HG02678 (cell line): ENCODE data around the gene RRAGD.

Experiments used
- ATAC-seq: cut with Tn5 transposase; IDR thresholded peaks from one replicate; pipeline ENCODE4 v1.9.1; 2021; ENCODE audit warnings: mild to moderate bottlenecking, moderate library complexity; ENCODE audit not compliant: unreplicated experiment

RRAGD gene

DNA sequence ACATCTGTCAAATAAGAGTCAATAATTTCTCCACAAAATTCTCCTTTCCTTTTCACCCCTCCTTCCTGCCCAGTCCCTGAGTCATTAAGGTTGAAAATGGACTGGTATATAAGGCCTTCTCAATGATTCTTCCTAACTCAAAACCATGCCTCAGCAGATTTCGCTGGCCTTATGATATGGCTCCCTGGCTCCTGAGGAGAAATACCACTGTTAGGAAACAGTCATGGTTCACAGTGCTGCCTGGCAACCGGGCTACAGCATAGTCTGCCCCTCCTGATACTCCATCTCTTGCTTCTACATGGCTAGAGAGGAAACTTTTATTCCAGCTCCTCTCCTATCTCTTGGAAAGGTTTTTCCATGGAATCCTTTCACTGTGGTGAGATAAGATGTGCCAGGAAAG is 64.2 kb downstream of the RRAGD start:
- ATAC-seq = no peak

DNA sequence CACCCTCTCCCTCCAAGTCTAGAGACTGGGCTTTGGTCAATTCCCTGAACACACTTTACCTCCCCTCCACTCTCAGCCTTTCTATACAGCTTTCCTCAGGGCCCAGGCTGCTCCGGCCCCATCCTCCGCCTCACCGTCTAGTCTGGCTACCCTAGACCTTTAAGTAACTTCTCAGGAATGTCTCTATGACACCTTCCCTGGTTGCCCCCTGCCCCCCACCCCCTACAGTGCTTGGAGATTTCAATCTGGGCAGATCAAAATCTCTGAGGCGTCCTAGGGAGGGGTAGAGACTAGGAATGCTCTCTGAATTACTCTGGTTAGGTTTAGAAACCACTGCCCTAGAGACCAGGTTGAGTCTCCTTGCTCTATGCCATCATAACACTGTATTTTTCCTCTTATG is 65.6 kb downstream of the RRAGD start:
- ATAC-seq = no peak

DNA sequence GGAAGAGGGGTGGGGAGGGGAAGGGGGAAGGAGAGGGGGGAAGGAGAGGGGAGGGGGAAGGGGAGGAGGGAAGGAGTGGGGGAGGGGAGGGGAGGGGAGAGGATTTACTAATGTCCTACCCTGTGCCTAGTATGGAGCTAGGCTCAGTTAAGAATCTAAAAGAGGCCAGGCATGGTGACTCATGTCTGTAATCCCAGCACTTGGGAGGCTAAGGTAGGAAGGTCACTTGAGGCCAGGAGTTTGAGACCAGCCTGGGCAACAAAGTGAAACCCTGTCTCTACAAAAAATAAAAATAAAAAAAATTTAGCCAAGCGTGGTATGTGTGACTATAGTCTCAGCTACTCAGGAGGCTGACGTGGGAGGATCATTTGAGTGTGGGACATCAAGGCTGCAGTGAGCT is 72.5 kb downstream of the RRAGD start:
- no peak for ATAC-seq

DNA sequence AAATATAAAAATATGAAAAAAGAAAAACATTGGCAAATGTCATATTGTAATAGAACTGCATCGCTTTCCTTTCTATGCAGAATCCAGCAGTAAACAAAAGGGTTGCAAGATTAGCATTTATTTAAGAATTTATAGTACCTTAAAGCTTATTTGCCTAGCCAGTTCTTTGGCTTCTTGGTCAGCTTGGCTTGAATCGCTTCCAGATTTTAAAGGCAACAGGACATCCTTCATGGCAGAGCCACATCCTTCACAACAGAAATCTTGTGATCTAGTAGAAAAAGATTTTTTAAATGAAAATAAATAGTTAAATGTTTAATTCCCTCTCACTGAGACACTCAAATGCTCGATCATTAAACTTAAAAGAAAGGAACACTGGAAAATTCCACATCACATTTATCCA is 76.9 kb downstream of the RRAGD start:
- no peak for ATAC-seq

DNA sequence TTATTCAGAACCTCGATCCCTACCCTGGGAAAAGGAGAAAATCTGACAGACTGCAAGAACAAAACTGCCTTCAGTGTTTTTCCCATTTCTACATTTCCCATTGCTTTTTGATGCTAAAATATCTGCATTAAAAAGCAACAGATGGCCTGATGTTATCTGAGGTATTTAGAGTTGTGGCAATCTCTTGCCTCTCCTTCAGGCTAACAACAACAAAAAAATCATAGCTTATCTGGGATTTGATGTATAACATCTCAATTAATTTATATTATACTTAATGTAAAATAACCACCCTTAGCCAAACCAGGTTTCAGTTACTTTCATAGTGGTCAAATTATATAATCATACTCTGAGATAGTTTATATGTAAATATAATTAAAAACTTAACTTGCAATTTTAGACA is 81.2 kb downstream of the RRAGD start:
- ATAC-seq = no peak

DNA sequence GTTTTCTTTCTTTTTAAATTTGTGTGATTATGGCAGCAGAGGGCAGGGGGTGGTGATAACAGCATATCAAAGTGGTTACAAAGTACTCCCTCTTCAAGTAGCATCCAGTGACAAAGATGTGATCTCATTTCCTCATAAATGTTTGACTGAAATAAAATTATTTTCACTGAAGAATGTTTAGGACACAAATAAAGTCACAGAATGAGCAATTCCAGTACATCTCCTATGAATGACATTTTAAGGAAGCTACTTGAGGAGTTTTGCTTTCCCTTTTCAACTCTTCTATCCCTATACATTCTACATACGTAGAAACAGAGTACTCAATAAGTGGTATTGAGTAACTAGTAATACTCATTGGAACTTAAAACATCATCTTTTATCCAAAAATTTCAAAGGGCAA is 83.1 kb downstream of the RRAGD start:
- ATAC-seq = no peak

DNA sequence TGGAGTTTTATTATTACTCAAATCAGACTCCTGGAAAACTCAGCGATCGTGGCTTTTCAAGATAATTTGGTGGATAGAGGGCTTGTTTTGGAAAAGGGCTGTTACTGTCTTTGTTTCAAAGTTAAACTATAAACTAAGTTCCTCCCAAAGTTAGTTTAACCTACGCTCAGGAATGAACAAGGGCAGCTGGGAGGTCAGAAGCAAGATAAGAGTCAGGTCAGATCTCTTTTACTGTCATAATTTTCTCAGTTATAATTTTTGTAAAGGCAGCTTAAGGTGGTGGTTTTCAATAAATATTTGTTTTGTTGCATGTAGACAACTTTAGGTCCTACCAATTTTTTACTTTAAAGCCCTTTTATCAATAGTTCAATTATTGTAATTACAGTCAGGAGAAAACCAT is 87.8 kb downstream of the RRAGD start:
- ATAC-seq = no peak

DNA sequence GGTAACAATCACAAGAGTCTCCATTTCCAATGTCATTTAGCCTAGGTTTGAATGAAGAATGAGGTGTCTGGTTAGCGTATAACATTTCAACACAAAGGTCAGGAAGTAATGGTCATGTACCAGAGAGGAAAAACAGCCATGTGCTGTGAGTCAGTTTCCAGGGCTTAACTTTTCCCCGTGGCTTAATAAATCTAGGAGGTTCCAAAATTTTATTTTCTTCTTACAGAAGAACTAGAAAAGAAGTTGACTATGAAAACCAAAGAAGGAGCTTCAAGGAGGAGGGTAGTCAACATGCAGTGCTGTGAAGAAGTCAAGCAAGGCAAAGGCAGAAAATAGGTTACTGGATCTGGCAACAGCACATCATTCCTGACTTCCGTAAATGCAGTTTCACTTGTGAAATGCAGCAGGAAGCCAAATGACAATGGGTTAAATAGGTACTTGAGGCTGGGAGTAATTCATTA is 88.5 kb downstream of the RRAGD start:
- ATAC-seq = no peak

DNA sequence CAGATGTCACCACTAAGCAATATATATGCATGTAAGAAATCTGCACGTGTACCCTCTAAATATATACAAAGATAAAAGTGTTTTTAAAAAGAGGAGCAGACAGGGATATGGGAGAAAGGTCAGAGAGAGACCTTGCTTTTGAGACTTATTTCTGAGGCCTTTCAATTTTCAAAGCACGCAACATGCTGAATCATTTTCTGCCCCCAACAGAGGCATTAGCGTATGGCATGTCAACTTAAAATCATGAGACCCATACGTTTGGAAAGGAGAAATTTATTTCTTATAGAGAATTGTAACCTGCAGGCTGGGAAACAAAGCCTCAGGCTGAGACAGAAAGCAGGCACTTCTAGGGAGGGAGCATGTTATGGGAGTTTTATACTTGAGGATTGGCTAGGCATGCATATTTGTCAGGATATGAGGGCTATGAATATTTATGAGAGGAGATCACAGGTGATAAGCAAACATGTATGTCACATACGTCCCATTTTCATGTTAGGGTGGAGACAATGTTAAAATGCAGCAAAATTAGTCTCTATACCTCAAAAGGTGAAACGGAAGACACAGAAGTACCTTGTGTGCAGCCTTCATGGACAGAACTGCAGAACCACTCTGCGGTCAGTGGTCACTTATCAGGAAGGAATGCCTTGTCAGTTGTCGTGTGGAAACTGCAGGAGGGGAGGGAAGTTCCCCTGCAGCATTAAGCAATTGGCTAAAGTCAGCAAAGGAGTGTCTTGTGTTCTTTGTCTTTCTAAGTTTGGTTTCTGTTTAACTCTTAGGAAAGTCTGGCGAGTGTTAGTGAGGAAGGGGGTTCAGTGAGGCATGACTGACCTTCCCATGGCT is 90.7 kb downstream of the RRAGD start:
- ATAC-seq = no peak

DNA sequence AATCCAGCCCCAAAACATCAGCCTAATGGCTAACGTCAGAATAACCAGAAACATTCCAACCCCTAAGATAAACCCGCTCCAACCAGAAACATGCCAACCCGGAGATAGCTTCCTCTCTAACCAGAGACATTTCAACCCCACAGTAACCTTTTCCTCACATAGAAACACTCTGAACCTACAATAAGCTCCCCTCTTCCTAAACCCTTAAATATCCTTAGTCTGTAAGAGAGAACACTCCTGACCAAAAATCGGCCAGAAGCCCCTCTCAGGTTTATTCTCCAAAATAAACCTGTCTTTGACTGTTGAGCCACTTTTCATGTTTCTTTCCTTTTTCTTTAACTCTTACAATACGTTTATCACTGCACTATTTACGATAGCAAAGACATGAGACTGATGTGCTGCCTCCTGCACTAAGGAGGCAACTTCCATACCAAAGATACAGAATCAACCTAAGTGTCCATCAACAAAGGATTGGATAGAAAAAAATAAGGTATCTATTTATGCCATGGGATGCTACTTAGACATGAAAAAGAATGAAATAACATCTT is 92.0 kb downstream of the RRAGD start:
- no peak for ATAC-seq

DNA sequence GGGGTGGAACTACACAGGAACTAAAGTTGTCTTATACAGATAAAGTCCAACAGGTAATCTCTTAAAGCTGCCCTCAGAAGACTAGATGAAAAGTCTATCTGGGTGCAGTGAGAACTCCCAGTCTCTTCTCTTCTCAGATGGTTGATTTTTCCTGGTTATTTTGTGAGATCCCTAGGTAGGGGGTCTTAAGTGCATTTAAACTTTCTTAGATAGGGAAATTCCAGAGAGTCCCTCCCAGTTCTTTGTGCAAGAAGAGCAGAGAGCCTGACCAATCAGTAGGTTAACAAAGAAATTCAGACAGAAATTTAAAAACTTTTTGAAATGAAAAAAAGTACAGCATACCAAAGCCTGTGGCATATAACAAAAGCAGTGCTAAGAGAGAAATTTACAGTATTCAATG is 95.0 kb downstream of the RRAGD start:
- ATAC-seq = no peak

DNA sequence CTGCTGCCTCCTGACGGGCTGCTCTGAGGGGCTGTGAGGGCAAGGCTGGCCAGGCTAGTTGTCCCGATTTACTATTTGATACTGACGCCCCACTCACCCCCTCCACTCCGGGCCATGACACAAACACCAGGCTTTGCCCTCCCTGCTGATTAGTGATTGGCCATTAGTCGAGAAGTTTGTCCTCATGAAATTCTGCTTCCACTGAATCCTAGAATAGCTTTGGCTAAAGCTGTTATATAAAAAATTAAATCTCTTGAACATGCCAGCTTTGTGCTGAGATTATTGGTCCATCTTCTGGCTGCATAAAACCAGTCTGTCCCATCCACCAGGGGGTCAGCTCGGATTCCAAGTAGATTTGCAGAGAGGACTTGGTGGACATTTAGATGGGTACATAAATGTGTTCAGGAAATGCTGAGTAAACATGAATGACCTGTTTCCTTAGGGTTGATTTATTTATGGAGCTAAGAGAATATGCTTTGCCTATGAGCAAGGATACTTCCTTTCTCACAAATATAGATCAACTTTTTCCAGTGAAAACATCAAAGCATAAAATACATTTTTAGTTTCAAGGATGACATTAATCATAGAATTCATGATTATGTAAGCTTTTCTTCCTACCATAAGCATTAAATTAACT is 96.7 kb downstream of the RRAGD start, which contains the start of gene GABRR2:
Gene GABRR2 (minus strand): TSS at position 51 of the 637 bp plus-strand sequence. CDS start 134 bp downstream, outside the sequence.
- ATAC-seq = no peak

DNA sequence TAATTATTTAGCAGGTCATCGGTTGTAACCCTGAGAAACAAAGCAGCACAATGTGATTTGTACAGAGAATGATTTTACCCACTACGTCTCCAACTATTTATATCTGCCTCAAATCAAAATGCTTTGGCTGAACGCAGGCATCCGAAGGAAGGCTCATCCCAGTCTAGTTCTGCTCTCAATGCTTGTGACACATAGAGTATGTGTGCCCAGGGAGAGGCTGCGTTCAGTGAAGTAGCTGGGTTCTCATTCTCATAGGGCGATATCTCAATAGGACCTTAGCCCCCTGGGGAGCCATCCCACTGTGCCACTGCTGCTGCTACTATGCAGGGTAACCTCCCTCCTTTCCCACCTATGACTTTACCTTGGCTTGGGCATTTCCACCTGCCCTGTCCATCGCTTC is 97.4 kb downstream of the RRAGD start:
- no peak for ATAC-seq
